Astrocyte of the spinal cord (primary cell): ENCODE data around the gene JUND.

ENCODE experiments used
- DNase-seq: peaks from one replicate; pipeline ENCODE4 v3.0.0; 2011; ENCODE audit warnings: low read depth, low spot score
- H3K4me3 ChIP-seq: 2 replicates; pipeline ENCODE4 v1.5.1; 2011; ENCODE audit warnings: low read depth, mild to moderate bottlenecking, low read length, moderate library complexity
- CTCF ChIP-seq: IDR thresholded peaks from 2 replicates; pipeline ENCODE4 v1.5.1; 2012; ENCODE audit warnings: low read depth, mild to moderate bottlenecking, low read length, inconsistent platforms
- in situ Hi-C: cut with HindIII; loops from 2 replicates; pipeline ENCODE4 v1.10.0; 2017; ENCODE audit warnings: low sequenced_read_pairs

Gene JUND

DNA sequence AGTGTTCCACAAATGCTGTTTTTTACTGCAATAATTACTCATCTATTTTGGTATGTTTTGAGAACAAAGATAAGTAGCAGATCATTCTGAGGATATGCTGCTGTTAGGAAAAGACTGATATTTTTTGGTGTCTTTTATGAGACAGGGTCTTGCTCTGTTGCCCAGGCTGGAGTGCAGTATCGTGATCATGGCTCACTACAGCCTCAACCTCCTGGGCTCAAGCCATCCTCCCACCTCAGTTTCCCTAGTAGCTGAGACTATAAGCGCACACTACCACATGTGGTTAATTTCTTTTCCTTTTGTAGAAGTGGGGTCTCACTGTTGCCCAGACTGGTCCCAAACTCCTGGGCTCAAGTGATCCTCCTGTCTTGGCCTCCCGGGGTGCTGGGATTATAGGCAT, 32.0 kb upstream of the JUND start:
- in situ Hi-C loops: no loop called here
- TF ChIP-seq CTCF: no peak
- no peak overlapping the region for H3K4me3 ChIP-seq
- no peak for DNase-seq

GRCh38 chr19:18312092-18312534, 30.7 kb upstream of the JUND start:
- no peak for DNase-seq
- H3K4me3 ChIP-seq: no peak overlapping the region
- no peak for TF ChIP-seq CTCF
- in situ Hi-C loops: no loop called here

- TF ChIP-seq CTCF: no peak
- DNase-seq: no peak
- in situ Hi-C loops: no loop called here
- H3K4me3 ChIP-seq: no peak overlapping the region
Measured at GRCh38 chr19:18311502-18312091, 30.2 kb upstream of the JUND start.

- in situ Hi-C loops: no loop called here
- no peak overlapping the region for H3K4me3 ChIP-seq
Measured at GRCh38 chr19:18310966-18311365, 29.5 kb upstream of the JUND start.

GRCh38 chr19:18310118-18310909, 28.9 kb upstream of the JUND start:
- in situ Hi-C loops: no loop called here
- no peak overlapping the region for H3K4me3 ChIP-seq
- TF ChIP-seq CTCF: no peak
- DNase-seq: no peak

More at GRCh38 chr19:18310966-18311365, 29.5 kb upstream of the JUND start:
- no peak for TF ChIP-seq CTCF
- no peak for DNase-seq

- TF ChIP-seq CTCF: no peak
- DNase-seq: no peak
- no peak overlapping the region for H3K4me3 ChIP-seq
- in situ Hi-C loops: no loop called here
Measured at GRCh38 chr19:18309525-18310064, 28.2 kb upstream of the JUND start.
